ENCODE results near the gene DIPK1C. TPM values are rescaled to one million over a fixed set of nuclear protein-coding genes. Genes with fewer than 3 reads are reported as not detected.
A peak's percentile ranks its signal among the peaks of the same experiment; 100 is the strongest.

DIPK1C gene
- total and polyA plus RNA-seq, 2 donors (not counting 1 experiment from before 2014, with no cell fraction given), result not detected

- Histone ChIP-seq H3K4me3 (replicated peaks in 1 of 4; ENCODE audit: control extremely low read depth in 1 of 4, insufficient read depth in 1 of 4, low read depth in 3 of 4, low read length in 4 of 4) (peak within 1 kb of the TSS; percentile 66 to 89 (median 84)), H3K27me3 (ENCODE audit: control insufficient read depth, insufficient read depth, low read length) (peaks cover 4% of the 10 kb centered on the region), H3K9me3 (ENCODE audit: control insufficient read depth, insufficient read depth, low read depth, low read length) (no peaks in the 10 kb centered on the region), H3K79me2 (ENCODE audit: control insufficient read depth, insufficient read depth, low read length) (peaks cover 19% of the 10 kb centered on the region), H4K20me1 (ENCODE audit: control insufficient read depth, extremely low read depth, insufficient read depth, low read length) (no peaks in the 10 kb centered on the region), H2AFZ (ENCODE audit: low read length) (peak within 1 kb of the TSS; percentile 91), H3K36me3 (ENCODE audit: control insufficient read depth, insufficient read depth, low read length) (no peaks in the 10 kb centered on the region), H3K4me2 (ENCODE audit: extremely low read depth, insufficient read depth, low read length) (peak within 1 kb of the TSS; percentile 88), H3K4me1 (ENCODE audit: control insufficient read depth, extremely low read depth, insufficient read depth, low read length) (peaks cover 2% of the 10 kb centered on the region), H3K9ac (ENCODE audit: insufficient read depth, low read length) (peak within 1 kb of the TSS; percentile 93), H3K27ac (ENCODE audit: insufficient read depth, low read length) (peak within 1 kb of the TSS; percentile 95)
- TF ChIP-seq EZH2 (IDR thresholded peaks at IDR 0.05; ENCODE audit: low read length, missing control alignments) (no peak), CTCF (conservative IDR thresholded peaks at IDR 0.05 in 1 of 2, IDR thresholded peaks at IDR 0.05 in 1 of 2; ENCODE audit: low read depth in 1 of 2, low read length in 2 of 2) (no peak)
- DNase-seq (ENCODE audit: low read depth in 2 of 2), result peak; percentile 97 to 98
Observed at GRCh38 chr18:74495581-74496507, 38.7 kb upstream of the DIPK1C start, which contains the start of gene CNDP2. Gene CNDP2, plus strand, starts transcription at chr18:74496363. Its CDS starts 3,611 bp downstream, at chr18:74499974.

- Histone ChIP-seq H3K27me3 (ENCODE audit: control insufficient read depth, insufficient read depth, low read length) (peaks cover 4% of the 10 kb centered on the region), H3K4me2 (ENCODE audit: extremely low read depth, insufficient read depth, low read length) (no peak overlapping the region), H3K4me3 (replicated peaks in 1 of 4; ENCODE audit: control extremely low read depth in 1 of 4, insufficient read depth in 1 of 4, low read depth in 3 of 4, low read length in 4 of 4) (no peak overlapping the region), H3K4me1 (ENCODE audit: control insufficient read depth, extremely low read depth, insufficient read depth, low read length) (peaks cover 2% of the 10 kb centered on the region), H3K9me3 (ENCODE audit: control insufficient read depth, insufficient read depth, low read depth, low read length) (no peaks in the 10 kb centered on the region), H3K79me2 (ENCODE audit: control insufficient read depth, insufficient read depth, low read length) (peaks cover 17% of the 10 kb centered on the region), H3K27ac (ENCODE audit: insufficient read depth, low read length) (no peak overlapping the region), H3K9ac (ENCODE audit: insufficient read depth, low read length) (no peak overlapping the region), H3K36me3 (ENCODE audit: control insufficient read depth, insufficient read depth, low read length) (no peaks in the 10 kb centered on the region), H2AFZ (ENCODE audit: low read length) (no peak overlapping the region), H4K20me1 (ENCODE audit: control insufficient read depth, extremely low read depth, insufficient read depth, low read length) (no peaks in the 10 kb centered on the region)
- no peak for DNase-seq (ENCODE audit: low read depth in 2 of 2)
- TF ChIP-seq EZH2 (IDR thresholded peaks at IDR 0.05; ENCODE audit: low read length, missing control alignments) (no peak), CTCF (conservative IDR thresholded peaks at IDR 0.05 in 1 of 2, IDR thresholded peaks at IDR 0.05 in 1 of 2; ENCODE audit: low read depth in 1 of 2, low read length in 2 of 2) (no peak)
Observed at GRCh38 chr18:74494514-74494913, 37.4 kb upstream of the DIPK1C start.

GRCh38 chr18:74493689-74494088 is 36.6 kb upstream of the DIPK1C start:
- H3K36me3 ChIP-seq (ENCODE audit: control insufficient read depth, insufficient read depth, low read length), result no peaks in the 10 kb centered on the region
- no peak overlapping the region for H3K4me3 ChIP-seq (replicated peaks in 1 of 4; ENCODE audit: control extremely low read depth in 1 of 4, insufficient read depth in 1 of 4, low read depth in 3 of 4, low read length in 4 of 4)
- no peaks in the 10 kb centered on the region for H4K20me1 ChIP-seq (ENCODE audit: control insufficient read depth, extremely low read depth, insufficient read depth, low read length)
- no peak overlapping the region for H3K9ac ChIP-seq (ENCODE audit: insufficient read depth, low read length)
- peak; percentile 41 to 67 for DNase-seq (ENCODE audit: low read depth in 2 of 2)
- H3K9me3 ChIP-seq (ENCODE audit: control insufficient read depth, insufficient read depth, low read depth, low read length), result no peaks in the 10 kb centered on the region
- peaks cover 9% of the 10 kb centered on the region for H3K27me3 ChIP-seq (ENCODE audit: control insufficient read depth, insufficient read depth, low read length)
- no peaks in the 10 kb centered on the region for H3K4me1 ChIP-seq (ENCODE audit: control insufficient read depth, extremely low read depth, insufficient read depth, low read length)
- no peak overlapping the region for H3K4me2 ChIP-seq (ENCODE audit: extremely low read depth, insufficient read depth, low read length)
- H3K27ac ChIP-seq (ENCODE audit: insufficient read depth, low read length), result no peak overlapping the region
- H3K79me2 ChIP-seq (ENCODE audit: control insufficient read depth, insufficient read depth, low read length), result peaks cover 12% of the 10 kb centered on the region
- no peak overlapping the region for H2AFZ ChIP-seq (ENCODE audit: low read length)
- TF ChIP-seq EZH2 (IDR thresholded peaks at IDR 0.05; ENCODE audit: low read length, missing control alignments) (no peak), CTCF (conservative IDR thresholded peaks at IDR 0.05 in 1 of 2, IDR thresholded peaks at IDR 0.05 in 1 of 2; ENCODE audit: low read depth in 1 of 2, low read length in 2 of 2) (peak; percentile 24 to 27)

Measured in fibroblast of lung (primary cell).